Panc1 (cell line): ENCODE data around the gene CRIP1.

Experiments used
- CTCF ChIP-seq: fragments of 450-650 bp; IDR thresholded peaks from 2 replicates; pipeline ENCODE4 v1.5.1; 2017; ENCODE audit warnings: mild to moderate bottlenecking
- SIN3A ChIP-seq: IDR thresholded peaks from 2 replicates; pipeline ENCODE4 v1.6.1; 2012; ENCODE audit warnings: low read depth, mild to moderate bottlenecking, low read length, moderate library complexity, borderline replicate concordance; ENCODE audit not compliant: insufficient read depth
- TCF7L2 ChIP-seq: IDR thresholded peaks from 2 replicates; pipeline ENCODE4 v1.6.1; 2011; ENCODE audit warnings: mild to moderate bottlenecking, low read depth, low read length, inconsistent platforms
- TF ChIP-seq, protein P1 (sequence below), 2 experiments: IDR thresholded peaks; 2 replicates each; pipeline ENCODE4 v1.6.1; 2011 to 2012; ENCODE audit warnings: low read depth in 2 of 2, control low read depth in 1 of 2, low read length in 1 of 2, mild to moderate bottlenecking in 1 of 2, moderate library complexity in 1 of 2; ENCODE audit not compliant: insufficient read depth in 1 of 2

GRCh38 chr14:105468621-105469241 lies 18.0 kb upstream of the CRIP1 start:
- TF ChIP-seq TCF7L2 = no peak
- TF ChIP-seq SIN3A = no peak
- TF ChIP-seq, protein P1, sequence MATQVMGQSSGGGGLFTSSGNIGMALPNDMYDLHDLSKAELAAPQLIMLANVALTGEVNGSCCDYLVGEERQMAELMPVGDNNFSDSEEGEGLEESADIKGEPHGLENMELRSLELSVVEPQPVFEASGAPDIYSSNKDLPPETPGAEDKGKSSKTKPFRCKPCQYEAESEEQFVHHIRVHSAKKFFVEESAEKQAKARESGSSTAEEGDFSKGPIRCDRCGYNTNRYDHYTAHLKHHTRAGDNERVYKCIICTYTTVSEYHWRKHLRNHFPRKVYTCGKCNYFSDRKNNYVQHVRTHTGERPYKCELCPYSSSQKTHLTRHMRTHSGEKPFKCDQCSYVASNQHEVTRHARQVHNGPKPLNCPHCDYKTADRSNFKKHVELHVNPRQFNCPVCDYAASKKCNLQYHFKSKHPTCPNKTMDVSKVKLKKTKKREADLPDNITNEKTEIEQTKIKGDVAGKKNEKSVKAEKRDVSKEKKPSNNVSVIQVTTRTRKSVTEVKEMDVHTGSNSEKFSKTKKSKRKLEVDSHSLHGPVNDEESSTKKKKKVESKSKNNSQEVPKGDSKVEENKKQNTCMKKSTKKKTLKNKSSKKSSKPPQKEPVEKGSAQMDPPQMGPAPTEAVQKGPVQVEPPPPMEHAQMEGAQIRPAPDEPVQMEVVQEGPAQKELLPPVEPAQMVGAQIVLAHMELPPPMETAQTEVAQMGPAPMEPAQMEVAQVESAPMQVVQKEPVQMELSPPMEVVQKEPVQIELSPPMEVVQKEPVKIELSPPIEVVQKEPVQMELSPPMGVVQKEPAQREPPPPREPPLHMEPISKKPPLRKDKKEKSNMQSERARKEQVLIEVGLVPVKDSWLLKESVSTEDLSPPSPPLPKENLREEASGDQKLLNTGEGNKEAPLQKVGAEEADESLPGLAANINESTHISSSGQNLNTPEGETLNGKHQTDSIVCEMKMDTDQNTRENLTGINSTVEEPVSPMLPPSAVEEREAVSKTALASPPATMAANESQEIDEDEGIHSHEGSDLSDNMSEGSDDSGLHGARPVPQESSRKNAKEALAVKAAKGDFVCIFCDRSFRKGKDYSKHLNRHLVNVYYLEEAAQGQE (IDR thresholded peaks at IDR 0.05; ENCODE audit: insufficient read depth in 1 of 2, low read depth in 2 of 2, low read length in 1 of 2) = no peak
- no peak for TF ChIP-seq CTCF
